Measurements from ENCODE around the gene DPYSL5.

Gene DPYSL5

DNA sequence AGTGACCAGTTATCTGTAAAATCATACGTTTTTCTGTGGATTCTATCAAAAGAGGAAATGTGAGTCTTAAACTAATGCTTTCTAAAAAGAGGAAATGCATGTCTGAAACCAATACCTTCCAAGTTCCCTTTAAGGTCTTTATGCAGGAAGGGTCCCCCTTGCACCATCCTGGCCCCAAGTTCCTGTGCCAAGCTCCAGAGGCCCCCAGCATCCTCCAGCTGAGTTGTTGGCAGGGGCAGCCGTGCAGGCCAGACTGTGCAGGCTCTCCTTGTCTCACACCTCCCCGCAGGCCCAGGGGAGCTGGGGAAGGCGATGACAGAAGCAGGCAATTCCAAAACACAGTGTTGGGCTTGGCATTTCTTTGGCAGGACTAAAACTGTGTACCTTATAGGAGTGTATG, 39.2 kb downstream of the DPYSL5 start:
- Mint-ChIP-seq H3K36me3 (ENCODE audit: low read depth) (no peaks in the 10 kb centered on the region), H3K4me3 (no peak overlapping the region), H3K9me3 (no peaks in the 10 kb centered on the region), H3K27me3 (ENCODE audit: low read depth) (peaks cover 4% of the 10 kb centered on the region), H3K27ac (no peak overlapping the region), H3K4me1 (peaks cover 25% of the 10 kb centered on the region)
- TF ChIP-seq CTCF (IDR thresholded peaks at IDR 0.05; ENCODE audit: unreplicated experiment in 3 of 3) = no peak

GRCh38 chr2:26889796-26890195, 41.9 kb downstream of the DPYSL5 start:
- H3K4me3 Mint-ChIP-seq = no peak overlapping the region
- peaks cover 25% of the 10 kb centered on the region for H3K4me1 Mint-ChIP-seq
- peaks cover 8% of the 10 kb centered on the region for H3K27me3 Mint-ChIP-seq (ENCODE audit: low read depth)
- no peaks in the 10 kb centered on the region for H3K9me3 Mint-ChIP-seq
- no peak overlapping the region for H3K27ac Mint-ChIP-seq
- TF ChIP-seq CTCF (IDR thresholded peaks at IDR 0.05; ENCODE audit: unreplicated experiment in 3 of 3) = no peak
- H3K36me3 Mint-ChIP-seq (ENCODE audit: low read depth) = no peaks in the 10 kb centered on the region

DNA sequence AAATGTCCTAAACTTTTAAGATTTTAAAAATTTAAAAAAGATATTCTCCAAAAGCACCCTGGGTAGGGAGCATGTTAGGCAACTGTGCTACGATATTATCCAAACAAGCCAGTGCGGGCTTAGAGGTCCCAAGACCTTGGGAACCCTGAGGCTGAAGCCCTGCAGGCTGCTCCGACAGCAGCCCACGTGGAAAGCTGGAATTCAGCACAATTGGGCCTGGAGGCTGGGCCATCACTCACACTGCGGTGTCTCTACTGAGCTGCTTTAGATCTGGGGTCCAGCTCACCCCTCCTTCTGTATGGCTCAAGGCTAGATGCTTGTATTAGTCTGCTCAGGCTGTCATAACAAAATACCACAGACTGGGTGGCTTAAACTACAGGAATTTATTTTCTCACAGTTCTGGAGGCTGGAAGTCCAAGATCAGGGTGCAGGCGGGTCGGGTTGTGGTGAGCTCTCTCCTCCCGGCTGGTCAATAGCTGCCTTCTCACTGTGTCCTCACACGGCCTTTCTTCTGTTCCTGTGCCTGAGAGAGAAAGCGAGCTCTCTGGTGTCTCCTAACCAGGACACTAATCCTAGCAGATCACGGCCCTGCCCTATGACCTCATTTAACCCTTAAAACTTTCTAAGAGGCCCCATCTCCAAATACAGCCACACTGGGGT, 42.5 kb downstream of the DPYSL5 start:
- Mint-ChIP-seq H3K9me3 (peaks cover 3% of the 10 kb centered on the region), H3K36me3 (ENCODE audit: low read depth) (no peaks in the 10 kb centered on the region), H3K4me3 (no peak overlapping the region), H3K4me1 (peaks cover 22% of the 10 kb centered on the region), H3K27ac (no peak overlapping the region), H3K27me3 (ENCODE audit: low read depth) (peaks cover 8% of the 10 kb centered on the region)
- TF ChIP-seq CTCF (IDR thresholded peaks at IDR 0.05; ENCODE audit: unreplicated experiment in 3 of 3) = no peak

GRCh38 chr2:26892133-26892532, 44.2 kb downstream of the DPYSL5 start:
- peaks cover 4% of the 10 kb centered on the region for H3K36me3 Mint-ChIP-seq (ENCODE audit: low read depth)
- no peak overlapping the region for H3K27ac Mint-ChIP-seq
- H3K9me3 Mint-ChIP-seq = peaks cover 8% of the 10 kb centered on the region

GRCh38 chr2:26892922-26893524, 45.1 kb downstream of the DPYSL5 start:
- no peak overlapping the region for H3K27ac Mint-ChIP-seq
- H3K4me1 Mint-ChIP-seq = peaks cover 22% of the 10 kb centered on the region
- peaks cover 8% of the 10 kb centered on the region for H3K9me3 Mint-ChIP-seq

More at GRCh38 chr2:26892133-26892532, 44.2 kb downstream of the DPYSL5 start:
- peaks cover 8% of the 10 kb centered on the region for H3K27me3 Mint-ChIP-seq (ENCODE audit: low read depth)
- no peak for TF ChIP-seq CTCF (IDR thresholded peaks at IDR 0.05; ENCODE audit: unreplicated experiment in 3 of 3)
- no peak overlapping the region for H3K4me3 Mint-ChIP-seq
- H3K4me1 Mint-ChIP-seq = peaks cover 16% of the 10 kb centered on the region

More at GRCh38 chr2:26892922-26893524, 45.1 kb downstream of the DPYSL5 start:
- Mint-ChIP-seq H3K27me3 (ENCODE audit: low read depth) (peaks cover 8% of the 10 kb centered on the region), H3K36me3 (ENCODE audit: low read depth) (peaks cover 4% of the 10 kb centered on the region), H3K4me3 (no peak overlapping the region)
- no peak for TF ChIP-seq CTCF (IDR thresholded peaks at IDR 0.05; ENCODE audit: unreplicated experiment in 3 of 3)
